Activated effector memory CD4-positive, alpha-beta T cell treated with Interleukin-2 at 50 U/mL for 16 hours (primary cell): ENCODE data around the gene EFEMP1.

Experiments used
- DNase-seq: peaks from one replicate; pipeline ENCODE4 v3.0.0-alpha.2; 2020

The EFEMP1 gene

DNA sequence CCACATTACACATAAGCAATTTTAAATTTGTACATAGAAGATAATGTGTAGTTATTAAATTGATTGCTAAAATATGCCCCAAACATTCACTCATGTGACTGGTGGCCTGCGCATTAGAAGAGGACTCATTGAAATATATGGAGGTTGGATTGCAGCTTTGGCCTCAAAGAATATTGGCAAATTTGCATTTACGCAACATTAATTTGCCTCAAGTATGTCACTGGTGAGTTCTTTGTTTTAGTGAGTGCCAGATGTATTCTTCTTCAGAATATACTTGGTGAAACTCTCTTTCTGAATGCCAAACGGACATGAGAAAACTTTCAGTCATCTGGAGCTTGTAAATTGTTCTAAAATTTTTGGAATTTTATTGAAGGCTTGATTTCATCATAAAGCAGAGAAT is 5.9 kb upstream of the EFEMP1 start:
- no peak for DNase-seq

- no peak for DNase-seq
These were observed 3.4 kb upstream of the EFEMP1 start for GRCh38 chr2:55926974-55927373.

DNA sequence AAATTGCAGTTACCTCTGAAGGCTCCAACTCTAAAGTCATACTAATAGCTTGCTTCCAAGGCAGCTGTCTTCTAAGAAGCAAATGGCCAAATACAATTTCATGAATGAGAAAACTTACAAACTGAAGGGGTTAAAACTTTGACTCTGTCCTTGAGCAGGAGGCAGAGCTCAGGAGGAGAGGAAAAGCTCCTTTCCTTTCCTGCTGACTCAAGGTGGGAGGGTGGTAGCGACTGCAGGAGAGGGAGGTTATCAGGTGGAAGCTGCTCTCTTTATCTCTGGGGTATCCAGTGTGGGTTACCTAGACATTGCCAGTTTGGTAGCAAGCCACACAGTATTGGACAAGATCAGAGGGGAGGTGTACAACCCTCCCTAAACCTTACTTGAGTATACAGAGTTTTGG is 2.7 kb upstream of the EFEMP1 start:
- no peak for DNase-seq

DNA sequence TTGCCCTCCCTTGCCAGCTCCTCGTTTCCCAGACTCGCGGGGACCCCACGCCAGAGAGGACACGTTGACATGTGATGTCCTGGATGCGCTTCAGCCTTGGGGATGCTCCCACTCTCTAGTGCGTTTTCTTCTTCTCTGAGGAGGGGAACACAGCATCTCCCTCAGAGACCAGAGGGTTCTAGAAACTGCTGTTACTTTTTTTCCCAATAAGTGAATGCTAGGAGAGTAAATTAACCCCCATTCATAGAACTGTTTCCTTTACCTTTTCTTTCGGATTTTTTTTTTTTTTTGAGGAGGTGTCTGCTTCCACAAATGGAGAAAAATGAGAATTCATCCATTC is 370 bp upstream of the EFEMP1 start:
- DNase-seq = no peak

DNA sequence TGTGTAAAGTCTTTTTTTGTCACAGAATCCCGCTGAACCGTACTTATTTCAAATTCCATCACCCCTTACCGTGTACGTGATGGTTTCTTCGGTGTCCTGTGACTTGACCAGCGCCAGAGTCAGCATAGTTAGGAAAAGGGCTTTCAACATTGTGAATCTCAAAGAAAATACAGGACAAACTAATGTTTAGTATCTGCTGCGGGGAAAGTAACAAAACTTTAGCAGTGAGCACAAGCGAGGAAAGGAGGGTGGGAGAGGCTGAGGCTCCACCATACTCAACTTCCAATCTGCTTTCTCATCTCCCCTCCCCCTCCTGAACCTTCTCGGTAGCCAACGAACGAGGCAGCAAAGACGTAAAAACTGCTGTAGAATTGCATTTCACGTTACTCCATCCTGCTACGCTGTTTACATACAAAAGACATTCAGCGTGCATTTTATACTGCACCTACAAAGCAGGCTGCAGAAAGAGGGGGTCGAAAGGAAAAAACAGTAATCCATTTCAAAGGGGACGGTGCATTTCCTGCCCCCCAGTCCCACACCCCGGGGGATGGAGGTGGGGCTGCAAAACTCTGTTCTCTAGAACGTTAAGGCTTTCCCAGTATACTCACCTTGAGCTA is 1.2 kb downstream of the EFEMP1 start:
- DNase-seq = no peak

GRCh38 chr2:55919574-55919973 is 4.0 kb downstream of the EFEMP1 start:
- no peak for DNase-seq

GRCh38 chr2:55918856-55919255 is 4.7 kb downstream of the EFEMP1 start:
- no peak for DNase-seq

- no peak for DNase-seq
These were observed 5.7 kb downstream of the EFEMP1 start for GRCh38 chr2:55917713-55918390.

- no peak for DNase-seq
These were observed 6.5 kb downstream of the EFEMP1 start for GRCh38 chr2:55917117-55917516.

DNA sequence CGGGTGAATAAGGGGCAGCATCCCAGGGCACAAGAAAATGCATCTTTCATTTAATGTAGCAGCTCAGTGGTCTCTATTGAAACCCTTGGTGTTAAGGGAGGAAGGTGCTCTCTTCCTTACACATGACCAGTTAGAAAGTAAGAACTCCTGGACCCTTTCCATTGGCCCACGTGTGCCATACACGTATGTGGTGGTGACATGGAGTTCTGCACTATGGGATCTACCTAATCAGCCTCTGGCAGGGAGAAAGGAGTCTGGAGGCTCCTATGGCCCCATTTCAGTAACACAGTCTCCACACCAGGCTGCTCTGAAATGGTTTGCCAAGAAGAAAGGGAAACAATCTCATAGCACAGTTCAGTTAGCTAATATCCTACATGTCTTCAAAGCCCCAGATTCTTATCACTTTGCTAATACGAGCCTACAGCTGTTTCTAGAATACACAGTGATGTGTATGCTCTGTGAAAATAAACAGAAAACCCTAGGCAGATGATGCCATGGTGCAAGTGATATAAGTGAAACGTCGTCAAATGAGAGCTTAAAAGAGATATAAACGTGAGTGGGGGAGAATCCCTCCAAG is 7.0 kb downstream of the EFEMP1 start:
- no peak for DNase-seq

DNA sequence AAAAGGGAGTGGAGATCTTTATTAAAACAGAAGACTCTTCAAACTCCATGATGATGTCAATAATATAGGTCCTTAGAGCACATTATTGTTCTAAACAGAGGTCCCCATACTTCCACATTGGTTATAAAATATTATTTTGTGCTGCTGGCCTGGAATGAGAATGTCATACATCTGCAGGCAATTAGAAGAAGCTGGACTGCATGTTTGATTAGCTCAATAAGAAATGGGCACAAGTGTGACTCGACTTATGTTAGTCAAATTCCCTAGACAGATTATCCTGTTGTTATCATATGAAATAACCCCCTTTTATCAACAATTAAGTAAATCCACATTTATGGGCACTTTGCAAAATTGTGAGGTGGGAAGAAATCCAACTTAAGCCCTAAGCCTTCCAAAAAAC is 8.8 kb downstream of the EFEMP1 start:
- no peak for DNase-seq

GRCh38 chr2:55912926-55913325 is 10.7 kb downstream of the EFEMP1 start:
- no peak for DNase-seq

DNA sequence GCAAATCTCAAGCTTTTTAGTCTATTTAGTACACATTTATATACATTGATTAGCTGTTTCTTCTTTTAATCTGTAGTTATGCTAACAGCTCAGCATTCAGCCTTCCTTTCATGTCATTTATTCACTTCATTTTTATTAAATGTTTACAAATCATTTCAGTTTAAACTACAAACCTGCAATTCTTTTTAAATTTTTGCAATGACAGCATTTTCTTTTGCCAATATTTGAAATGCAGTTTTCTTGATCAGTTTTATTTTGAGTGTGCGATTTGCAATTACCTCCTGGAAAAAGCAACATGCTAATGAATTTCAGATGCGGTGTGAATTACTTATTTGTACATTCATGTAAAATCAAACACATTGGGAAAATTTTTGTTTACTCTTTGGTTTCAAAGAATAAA is 13.5 kb downstream of the EFEMP1 start:
- DNase-seq = no peak

GRCh38 chr2:55907686-55908085 is 15.9 kb downstream of the EFEMP1 start:
- DNase-seq = no peak

GRCh38 chr2:55906993-55907392 is 16.6 kb downstream of the EFEMP1 start:
- DNase-seq = no peak

DNA sequence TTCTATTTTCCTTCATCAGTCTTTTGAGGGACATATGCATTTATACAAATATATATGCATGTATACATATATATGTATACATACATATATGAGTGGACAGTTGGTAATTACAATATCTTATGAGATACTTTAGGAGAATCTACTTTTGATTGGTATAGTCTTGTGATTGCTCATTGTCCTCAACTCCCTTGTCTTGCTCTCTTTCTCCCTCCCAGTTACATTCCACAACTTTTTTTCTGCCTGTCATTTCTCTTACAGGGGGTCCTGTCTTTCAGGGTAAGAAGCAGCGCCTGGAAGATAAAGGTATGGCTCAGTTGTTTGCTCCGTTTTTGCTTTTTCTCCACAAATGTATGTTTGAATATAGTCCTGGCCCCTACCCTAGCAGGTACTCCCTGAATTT is 19.9 kb downstream of the EFEMP1 start:
- DNase-seq = no peak

DNA sequence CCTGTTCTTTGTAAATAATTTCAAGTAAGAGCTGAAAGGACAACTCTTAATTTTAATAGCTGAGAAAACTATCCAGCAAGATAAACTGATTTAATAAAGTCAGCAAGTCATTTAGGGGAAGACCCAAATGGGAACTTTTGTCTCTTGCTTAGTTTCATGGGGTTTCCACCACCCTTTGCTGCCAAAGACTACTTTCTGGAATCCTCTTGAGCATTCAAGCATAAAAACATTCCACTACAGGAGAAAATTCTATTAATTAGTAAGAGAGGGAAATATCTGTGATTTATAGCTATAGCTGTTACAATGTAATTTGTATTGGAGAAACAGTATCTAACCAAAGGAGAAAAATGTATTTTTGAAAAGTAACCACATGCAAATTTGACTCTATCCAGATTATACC is 20.6 kb downstream of the EFEMP1 start:
- no peak for DNase-seq

DNA sequence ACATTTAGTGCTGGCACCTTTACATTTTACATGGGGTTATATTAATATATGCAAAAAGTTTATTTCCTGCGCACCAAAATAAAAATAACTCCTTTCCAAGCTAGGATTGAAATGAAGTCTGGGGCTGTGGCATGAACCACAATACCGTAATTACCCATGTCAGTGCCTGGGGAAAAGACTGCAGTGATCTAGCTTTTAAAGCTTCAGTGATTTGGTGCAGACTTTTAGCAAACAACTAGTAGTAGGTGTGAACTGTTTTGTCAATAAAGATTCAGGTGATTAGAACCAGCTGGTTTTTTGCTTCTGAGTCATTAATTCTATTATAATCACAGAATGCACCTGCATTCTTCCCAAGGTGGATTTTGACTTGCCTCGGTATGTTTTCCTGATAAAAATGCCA is 21.2 kb downstream of the EFEMP1 start:
- no peak for DNase-seq

DNA sequence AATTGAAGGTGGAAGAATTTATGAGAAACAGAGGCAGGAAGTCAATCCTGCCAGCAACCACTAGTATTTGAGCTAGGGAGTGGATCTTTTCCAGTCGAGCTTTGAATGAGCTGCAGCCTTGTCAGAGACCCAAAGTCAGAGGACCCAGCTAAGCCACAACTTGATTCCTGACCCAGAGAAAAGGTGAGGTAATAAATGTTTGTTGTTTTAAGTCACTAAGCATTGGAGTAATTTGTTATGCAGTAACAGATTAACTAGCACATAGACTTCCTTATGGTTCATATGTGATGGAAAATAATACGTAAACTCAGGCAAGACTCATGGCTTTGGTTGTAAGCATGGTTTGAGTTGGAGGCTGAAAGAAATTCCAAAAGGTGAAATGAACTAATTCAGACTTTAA is 21.6 kb downstream of the EFEMP1 start:
- no peak for DNase-seq

GRCh38 chr2:55901322-55901721 is 22.3 kb downstream of the EFEMP1 start:
- no peak for DNase-seq

- DNase-seq = no peak
These were observed 23.7 kb downstream of the EFEMP1 start for GRCh38 chr2:55899881-55900280.

- DNase-seq = no peak
These were observed 25.1 kb downstream of the EFEMP1 start for GRCh38 chr2:55898386-55899040.

GRCh38 chr2:55896633-55897032 is 26.9 kb downstream of the EFEMP1 start:
- no peak for DNase-seq

DNA sequence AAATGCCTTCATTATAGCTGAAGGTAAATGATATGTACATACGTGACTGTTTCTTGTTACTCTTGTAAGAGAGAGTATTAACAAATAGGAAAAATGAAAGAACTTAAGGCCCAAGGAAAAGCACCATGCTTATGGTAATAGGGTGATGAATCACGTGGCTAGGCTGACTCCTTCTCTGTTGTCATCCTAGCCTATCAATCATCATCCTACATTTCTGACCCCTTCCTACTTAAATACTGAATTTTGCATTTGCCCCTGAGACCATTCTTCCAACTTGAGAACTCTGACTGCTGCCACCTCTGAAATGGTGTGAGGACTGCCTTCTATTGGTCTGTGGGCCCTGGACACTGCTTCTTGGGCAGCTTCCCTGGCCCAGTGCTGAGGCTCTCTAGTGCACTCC is 28.9 kb downstream of the EFEMP1 start:
- DNase-seq = no peak
